ENCODE data around the gene PIK3C2G. TPM values are rescaled to one million over a fixed set of nuclear protein-coding genes. Genes with fewer than 3 reads are reported as not detected.

PIK3C2G gene
- total and polyA plus RNA-seq, 2 of the 4 experiments (the other 2 are of a cell fraction), result not detected

GRCh38 chr12:18462442-18462841 lies 201.1 kb downstream of the PIK3C2G start:
- ChIA-PET CTCF (no interaction called here), POLR2A (ENCODE audit: unreplicated experiment) (no interaction called here)
- ATAC-seq (ENCODE audit: low read depth) (peak; percentile 29), DNase-seq (peak; percentile 79)
- Histone ChIP-seq H2AFZ (replicated peaks; ENCODE audit: low read length, poor library complexity) (no peak overlapping the region), H4K5ac (ENCODE audit: low read depth, low read length) (no peak overlapping the region), H2BK15ac (ENCODE audit: low read depth, low read length) (no peak overlapping the region), H4K91ac (ENCODE audit: insufficient read depth, low read depth, low read length) (no peak overlapping the region), H3K9me3 (ENCODE audit: control insufficient read depth, insufficient read depth, low read length) (no peaks in the 10 kb centered on the region), H3K79me1 (ENCODE audit: low read depth in 1 of 2, low read length in 2 of 2) (no peaks in the 10 kb centered on the region), H3K9me1 (ENCODE audit: insufficient read depth, low read length) (no peaks in the 10 kb centered on the region), H4K8ac (ENCODE audit: low read depth in 2 of 2, low read length in 2 of 2) (no peak overlapping the region; a peak in 1 of 4 replicates), H2AK9ac (replicated peaks; ENCODE audit: low read depth, low read length, poor library complexity) (no peak overlapping the region), H3K36me3 (ENCODE audit: control insufficient read depth, insufficient read depth, low read length) (no peaks in the 10 kb centered on the region), H2AK5ac (ENCODE audit: low read depth, low read length) (no peak overlapping the region), H4K20me1 (ENCODE audit: insufficient read depth, low read length) (no peaks in the 10 kb centered on the region), H3K4ac (ENCODE audit: low read depth, low read length) (no peak overlapping the region), H3K9ac (ENCODE audit: low read depth, low read length) (no peak overlapping the region), H3K14ac (replicated peaks; ENCODE audit: low read depth, low read length) (no peak overlapping the region), H3K4me1 (ENCODE audit: control insufficient read depth, insufficient read depth, low read length) (peaks cover 2% of the 10 kb centered on the region; the same call in 1 of the 2 replicates), H2BK20ac (ENCODE audit: low read depth, low read length) (no peak overlapping the region), H2BK5ac (ENCODE audit: low read depth, low read length, poor library complexity, severe bottlenecking) (no peak overlapping the region), H3K4me2 (ENCODE audit: low read depth, low read length) (peak overlapping the region; percentile 48; the same call in 1 of the 2 replicates), H3K23ac (ENCODE audit: low read depth, low read length) (no peak overlapping the region), H3K56ac (ENCODE audit: extremely low read depth, insufficient read depth, low read length) (no peak overlapping the region), H3K18ac (ENCODE audit: low read depth, low read length) (no peak overlapping the region), H3K27ac (ENCODE audit: insufficient read depth, low read length) (no peak overlapping the region), H2BK120ac (ENCODE audit: low read depth, low read length) (no peak overlapping the region), H3K4me3 (ENCODE audit: insufficient read depth, low read depth, low read length) (no peak overlapping the region), H3K27me3 (ENCODE audit: control insufficient read depth, insufficient read depth, low read length) (no peaks in the 10 kb centered on the region)
- intact Hi-C loops (cut with micrococcal nuclease) (no loop called here), in situ Hi-C loops (cut with MboI; ENCODE audit: low sequenced_read_pairs) (no loop called here), dilution Hi-C loops (cut with HindIII; ENCODE audit: low sequenced_read_pairs, unreplicated experiment) (no loop called here)
- WGBS, 2 experiments (ENCODE audit: extremely low coverage in 2 of 2, insufficient read length in 1 of 2), result no CpG with 5 or more reads among the region's 3 CpGs
- BruUV-seq (replicated peaks), result no TSS peak
- TF ChIP-seq MAZ (IDR thresholded peaks at IDR 0.05; ENCODE audit: borderline replicate concordance, low read depth, low read length), result no peak

Data from IMR-90 (cell line).